K562 (cell line): Measurements from ENCODE around the gene DPAGT1. TPM values are rescaled to one million over a fixed set of nuclear protein-coding genes. Genes with fewer than 3 reads are reported as not detected.
A peak's percentile ranks its signal among the peaks of the same experiment; 100 is the strongest.

Experiments used
- E2F3 ChIP-seq: fragments of 250-450 bp; sonication (Bioruptor Pico); IDR thresholded peaks from 2 replicates; pipeline ENCODE4 v1.4.0; 2020; ENCODE audit warnings: mild to moderate bottlenecking
- ETS1 ChIP-seq: conservative IDR thresholded peaks from 2 replicates; pipeline ENCODE4 v1.6.1; 2011; ENCODE audit warnings: low read depth, mild to moderate bottlenecking, low read length; ENCODE audit not compliant: control insufficient read depth
- KAT7 ChIP-seq: sonication (generic); formaldehyde crosslinking; IDR thresholded peaks from 2 replicates; pipeline ENCODE4 v1.8.0; 2022; ENCODE audit warnings: missing genetic modification reagents, mild to moderate bottlenecking, borderline replicate concordance
- MCM2 ChIP-seq: fragments of 450-650 bp; IDR thresholded peaks from 2 replicates; pipeline ENCODE4 v1.6.1; 2017; ENCODE audit warnings: low read depth, mild to moderate bottlenecking
- PRPF4 ChIP-seq: fragments of 200-400 bp; formaldehyde crosslinking; IDR thresholded peaks from one replicate; pipeline ENCODE4 v1.6.1; 2017; ENCODE audit warnings: low read length, low read depth, mild to moderate bottlenecking; ENCODE audit not compliant: insufficient read depth, poor library complexity, severe bottlenecking
- RERE ChIP-seq: sonication (generic); formaldehyde crosslinking; IDR thresholded peaks from 2 replicates; pipeline ENCODE4 v1.8.0; 2023; ENCODE audit warnings: missing genetic modification reagents, mild to moderate bottlenecking, borderline replicate concordance
- SRSF9 ChIP-seq: fragments of 200-400 bp; formaldehyde crosslinking; IDR thresholded peaks from 2 replicates; pipeline ENCODE4 v1.6.1; 2017; ENCODE audit warnings: low read depth, low read length, borderline replicate concordance
- TFE3 ChIP-seq: fragments of 450-650 bp; formaldehyde crosslinking; IDR thresholded peaks from 2 replicates; pipeline ENCODE4 v1.4.0; 2020; ENCODE audit warnings: mild to moderate bottlenecking, mixed read lengths
- XRCC5 ChIP-seq: fragments of 200-400 bp; formaldehyde crosslinking; IDR thresholded peaks from 2 replicates; pipeline ENCODE4 v1.6.1; 2017; ENCODE audit warnings: low read depth, mild to moderate bottlenecking, low read length
- ZNF232 ChIP-seq: sonication (generic); formaldehyde crosslinking; IDR thresholded peaks from 2 replicates; pipeline ENCODE4 v1.8.0; 2022; ENCODE audit warnings: mild to moderate bottlenecking, missing genetic modification reagents
- ZNF589 ChIP-seq: fragments of 200-800 bp; sonication (Bioruptor generic); IDR thresholded peaks from 2 replicates; pipeline ENCODE4 v1.6.1; 2016; ENCODE audit warnings: low read depth, missing genetic modification characterization, missing compliant biosample characterization
- ZNF639 ChIP-seq, 2 experiments: fragments of 200-800 bp in 1 of 2; sonication (Bioruptor generic) in 1 of 2; sonication (generic) in 1 of 2; formaldehyde crosslinking in 1 of 2; IDR thresholded peaks in 1 of 2; conservative IDR thresholded peaks in 1 of 2; 2 replicates each; pipeline versions ENCODE4 v1.5.0 to v1.6.1; 2016 to 2020; ENCODE audit warnings: missing compliant biosample characterization in 1 of 2, missing genetic modification characterization in 1 of 2, missing genetic modification reagents in 1 of 2
- polyA plus RNA-seq, 8 experiments: library from polyadenylated mRNA; depleted of rRNA in 4 of 8; stranded (reverse) in 5 of 8; unstranded in 3 of 8; fragments of >200 nt; fragmentation: Nextera tagmentation in 2 of 8; fragmentation: Illumina TruSeq in 1 of 8; extraction: Ambion mirVana in 2 of 8; extraction: Trizol in 1 of 8; gene quantifications; 2 replicates each; pipeline versions ENCODE4 v1.2.1 to v1.2.3, GENCODE V29; 2011 to 2014; ENCODE audit warnings: inconsistent platforms in 1 of 8, missing spikeins in 1 of 8
- total RNA-seq, 7 experiments: library from RNA; depleted of rRNA in 6 of 7; stranded (reverse); fragments of >200 nt in 6 of 7; fragmentation: Illumina TruSeq in 2 of 7; extraction: Trizol in 2 of 7; gene quantifications; 2 replicates each; pipeline versions ENCODE4 v1.2.1 to v1.2.3, GENCODE V29; 2011 to 2021; ENCODE audit warnings: low replicate concordance in 1 of 7

The DPAGT1 gene
- total and polyA plus RNA-seq, 9 of the 15 experiments (the other 6 are each of a cell fraction or from before 2014, with no cell fraction given) = 29.9 to 135 (median 85.0) TPM

GRCh38 chr11:119106564-119107537 lies 5.2 kb upstream of the DPAGT1 start, which contains the start of gene C2CD2L (continued):
- TF ChIP-seq ETS1 = peak; percentile 89
- TF ChIP-seq XRCC5 = 0 out of 2 replicates have a peak, but pooled peaks have one; percentile 29
- TF ChIP-seq PRPF4 = peak; percentile 42
- no peak for TF ChIP-seq ZNF232 (CRISPR knock-in tag)
- TF ChIP-seq E2F3 (CRISPR knock-in tag) = peak; percentile 58; the same call in 1 of the 2 replicates
- TF ChIP-seq ZNF639 (CRISPR knock-in tag; conservative IDR thresholded peaks at IDR 0.05 in 1 of 2, IDR thresholded peaks at IDR 0.05 in 1 of 2) = peak in 1 of 2 experiments; percentile 75; a peak in 2 of 4 replicates
- no peak for TF ChIP-seq SRSF9
- no peak for TF ChIP-seq MCM2
- TF ChIP-seq RERE (CRISPR knock-in tag) = no peak
- no peak for TF ChIP-seq TFE3 (CRISPR knock-in tag)
- peak; percentile 37; the same call in 1 of the 2 replicates for TF ChIP-seq ZNF589
- TF ChIP-seq KAT7 (CRISPR knock-in tag) = 0 out of 2 replicates have a peak, but pooled peaks have one; percentile 63
